Adrenal gland (tissue), 12 donors: ENCODE data around the gene WDR86. TPM values are rescaled to one million over a fixed set of nuclear protein-coding genes. Genes with fewer than 3 reads are reported as not detected.

ENCODE experiments used
- DNase-seq, 7 donors: peaks; one replicate each; pipeline ENCODE4 v3.0.0-alpha.2; 2019 to 2020
- H3K27ac ChIP-seq, 5 donors: fragments of 200-600 bp; sonication (generic) in 4 of 5; 1 replicate in 3 of 5; 2 replicates in 2 of 5; pipeline versions ENCODE4 v1.5.1 to v1.8.0; 2016 to 2020; ENCODE audit warnings: mild to moderate bottlenecking in 1 of 5
- H3K27me3 ChIP-seq: fragments of 200-600 bp; 2 replicates; pipeline ENCODE4 v1.8.0; 2021
- H3K36me3 ChIP-seq, 2 donors: fragments of 200-600 bp; replicated peaks in 1 of 2; 1 replicate in 1 of 2; 2 replicates in 1 of 2; pipeline versions ENCODE4 v1.5.1 to v1.8.0; 2018 to 2022
- H3K4me1 ChIP-seq, 2 donors: fragments of 200-600 bp; replicated peaks in 1 of 2; 1 replicate in 1 of 2; 2 replicates in 1 of 2; pipeline versions ENCODE4 v1.5.1 to v1.8.0; 2018 to 2021
- H3K4me3 ChIP-seq, 4 donors: fragments of 200-600 bp; sonication (generic) in 3 of 4; one replicate each; pipeline ENCODE4 v1.5.1; 2016 to 2018
- H3K9me3 ChIP-seq, 3 donors: fragments of 200-600 bp; sonication (generic) in 1 of 3; replicated peaks in 1 of 3; 1 replicate in 2 of 3; 2 replicates in 1 of 3; pipeline versions ENCODE4 v1.5.1 to v1.8.0; 2016 to 2021
- CTCF ChIP-seq, 6 experiments: fragments of 450-650 bp in 4 of 6; fragments of 200-600 bp in 2 of 6; sonication (generic) in 1 of 6; IDR thresholded peaks; 1 replicate in 5 of 6; 2 replicates in 1 of 6; pipeline versions ENCODE4 v1.5.1 to v1.8.0; 2016 to 2021; ENCODE audit warnings: antibody characterized with exemption in 6 of 6, mild to moderate bottlenecking in 2 of 6, moderate library complexity in 1 of 6
- POLR2A ChIP-seq, 2 donors: fragments of 450-650 bp; IDR thresholded peaks; one replicate each; pipeline ENCODE4 v1.6.1; 2017; ENCODE audit warnings: antibody characterized with exemption in 2 of 2, mild to moderate bottlenecking in 2 of 2, moderate library complexity in 1 of 2
- WGBS, 4 donors: extraction: QIAGEN DNeasy Blood & Tissue Kit in 2 of 4; methylation state at CpG; one replicate each; pipeline versions ENCODE4 v1.1.5 to v1.1.7; 2013 to 2017; 5-methylcytosine and 5-hydroxymethylcytosine counted together
- intact Hi-C, 2 donors: fragments of 100-400 bp; cut with DNase I; formaldehyde crosslinking; loops; one replicate each; pipeline versions ENCODE4 v1.14.1 to v1.15.0; 2022 to 2023
- polyA plus RNA-seq, 3 donors: library from polyadenylated mRNA; stranded (reverse); fragments of 200-250 nt in 2 of 3; fragments of 350-450 nt in 1 of 3; fragmentation: Illumina TruSeq in 1 of 3; extraction: RNeasy Lipid Tissue Mini Kit (QIAGEN cat#74804) in 1 of 3; gene quantifications; one replicate each; pipeline ENCODE4 v1.2.3, GENCODE V29; 2013 to 2014
- total RNA-seq, 9 donors: library from RNA; depleted of rRNA in 4 of 9; stranded (reverse); fragments of >200 nt in 4 of 9; fragments of 120-200 nt in 1 of 9; fragmentation: NEBNext Ultra II Directional in 1 of 9; extraction: Animal tissue kit (Norgen Biotek cat#: 25700) in 1 of 9; gene quantifications; one replicate each; pipeline versions ENCODE4 v1.1.0 to v1.2.4, GENCODE V29; 2013 to 2023
- donor health status: healthy with polysubstance abuse.
- donor health status: Bipolar disorder and iron deficiency.
- donor health status: DM: yes; HTN: yes; CAD: no.
- donor health status: DM: no; HTN: no; CAD: no.
- donor health status: DM: no; HTN: no; CAD: no.
- donor health status: DM: yes; HTN: yes; CAD: no.

Gene WDR86
- total and polyA plus RNA-seq, 12 donors, result 1.4 to 16.7 (median 5.5) TPM; not detected in 1

DNA sequence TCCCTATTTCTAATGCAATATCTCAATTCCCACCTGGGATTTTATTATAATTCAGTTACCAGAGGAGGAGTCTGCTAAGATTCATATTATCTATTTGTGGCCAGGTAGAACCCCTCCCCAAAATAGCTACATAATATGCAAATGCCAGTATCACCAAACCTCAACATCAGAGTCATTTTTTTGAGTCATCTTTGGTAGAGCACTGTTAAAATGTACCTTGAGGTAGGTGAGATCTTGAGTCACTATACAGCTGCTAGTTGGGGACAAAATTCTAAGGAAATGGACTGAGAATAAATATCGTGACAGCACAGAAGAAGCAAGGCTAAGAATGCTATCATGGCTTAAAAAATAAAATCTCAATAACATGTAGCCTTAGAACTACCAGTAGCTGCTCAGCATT lies 34.8 kb upstream of the WDR86 start:
- Histone ChIP-seq H3K9me3 (no peaks in the 10 kb centered on the region), H3K27ac (no peak overlapping the region), H3K4me1 (peaks cover 6 to 15% of the 10 kb centered on the region in 2 donors), H3K4me3 (no peak overlapping the region), H3K36me3 (no peaks in the 10 kb centered on the region), H3K27me3 (peaks cover 5% of the 10 kb centered on the region)
- WGBS, 4 donors, result 76 to 89% (median 79%) methylated on average over 1 of the region's 1 CpG
- TF ChIP-seq POLR2A (IDR thresholded peaks at IDR 0.05) (no peak), CTCF (IDR thresholded peaks at IDR 0.05) (no peak)
- DNase-seq, result no peak
- intact Hi-C loops, result loop anchor here in 1 of 2 donors (5.0 kb wide), 1 partner anchor 77 kb away; no protein-coding TSS in a partner anchor

DNA sequence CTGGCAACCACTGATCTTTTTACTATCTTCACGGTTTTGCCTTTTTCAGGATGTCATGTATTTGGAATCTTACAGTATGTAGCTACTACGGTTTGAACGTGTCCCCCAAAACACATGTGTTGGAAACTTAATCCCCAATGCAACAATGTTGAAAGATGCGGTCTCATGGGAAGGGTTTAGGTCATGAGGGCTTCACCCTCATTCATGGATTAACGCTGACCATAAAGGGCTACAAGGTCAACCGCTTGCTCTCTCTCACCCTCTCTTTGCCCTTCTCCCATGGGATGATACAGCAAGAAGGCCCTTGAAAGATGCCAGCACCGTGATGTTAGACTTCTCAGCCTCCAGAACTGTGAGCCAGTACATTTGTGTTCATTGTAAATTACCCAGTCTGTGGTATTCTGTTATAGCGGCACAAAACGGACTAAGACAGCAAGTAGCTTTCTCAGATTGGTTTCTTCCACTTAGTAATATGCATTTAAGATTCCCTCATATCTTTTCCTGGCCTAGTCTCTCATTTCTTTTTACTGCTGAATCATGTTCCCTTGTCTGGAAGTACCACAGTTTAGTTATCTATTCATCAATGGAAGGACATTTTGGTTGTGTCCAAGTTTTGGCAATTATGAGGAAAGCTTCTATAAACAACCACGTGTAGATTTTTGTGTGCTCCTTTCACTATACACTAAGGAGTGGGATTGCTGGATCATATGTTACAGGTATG lies 33.1 kb upstream of the WDR86 start:
- intact Hi-C loops, result no loop called here
- peaks cover 9 to 12% of the 10 kb centered on the region in 2 donors for H3K4me1 ChIP-seq
- no peak overlapping the region for H3K27ac ChIP-seq
- no peak overlapping the region for H3K4me3 ChIP-seq
- WGBS, 4 donors, result 79 to 87% (median 84%) methylated on average over 10 of the region's 10 CpGs
- H3K9me3 ChIP-seq, result no peaks in the 10 kb centered on the region
- DNase-seq, result no peak
- H3K36me3 ChIP-seq, result no peaks in the 10 kb centered on the region
- TF ChIP-seq CTCF (IDR thresholded peaks at IDR 0.05), result no peak
- TF ChIP-seq POLR2A (IDR thresholded peaks at IDR 0.05), result no peak
- H3K27me3 ChIP-seq, result peaks cover 22% of the 10 kb centered on the region

DNA sequence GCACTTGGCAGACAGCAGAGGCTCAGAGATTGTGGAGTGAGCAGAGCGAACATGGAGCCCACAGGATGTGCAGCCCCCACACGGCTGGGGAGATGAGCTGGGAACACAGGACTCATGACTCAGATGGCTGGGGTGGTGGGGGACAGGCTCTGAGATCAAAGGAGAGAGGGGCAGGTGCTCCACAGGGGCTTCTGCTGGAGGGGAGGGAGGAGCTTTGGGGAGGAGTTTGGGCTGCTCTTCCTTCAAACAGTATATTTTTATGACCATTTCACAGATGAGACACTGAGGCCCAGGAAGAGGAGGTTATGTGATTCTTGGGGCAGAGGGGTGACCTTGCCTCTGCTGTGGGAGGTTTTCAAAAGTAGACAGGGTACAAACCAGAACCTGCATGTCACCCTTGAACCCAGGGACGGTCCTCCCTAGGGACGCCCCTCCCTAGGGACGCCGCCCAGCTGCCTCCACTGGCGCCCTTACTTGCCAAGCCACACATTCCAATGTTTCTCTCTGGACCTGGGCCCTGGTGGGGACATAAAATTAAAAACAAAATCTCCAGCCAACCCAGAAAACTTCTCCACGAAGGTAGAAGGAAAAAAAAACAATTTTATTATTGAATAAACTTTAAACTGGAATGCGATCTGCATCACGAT lies 31.1 kb upstream of the WDR86 start:
- H3K4me1 ChIP-seq, result peaks cover 9 to 12% of the 10 kb centered on the region in 2 donors
- intact Hi-C loops, result no loop called here
- WGBS, 4 donors, result 63 to 68% (median 66%) methylated on average over 10 of the region's 10 CpGs
- TF ChIP-seq POLR2A (IDR thresholded peaks at IDR 0.05) (no peak), CTCF (IDR thresholded peaks at IDR 0.05) (no peak)
- H3K4me3 ChIP-seq, result no peak overlapping the region
- no peak for DNase-seq
- H3K27ac ChIP-seq, result peak overlapping the region in 1 of 5 donors; percentile 69
- no peaks in the 10 kb centered on the region for H3K9me3 ChIP-seq
- H3K27me3 ChIP-seq, result peaks cover 23% of the 10 kb centered on the region
- no peaks in the 10 kb centered on the region for H3K36me3 ChIP-seq

DNA sequence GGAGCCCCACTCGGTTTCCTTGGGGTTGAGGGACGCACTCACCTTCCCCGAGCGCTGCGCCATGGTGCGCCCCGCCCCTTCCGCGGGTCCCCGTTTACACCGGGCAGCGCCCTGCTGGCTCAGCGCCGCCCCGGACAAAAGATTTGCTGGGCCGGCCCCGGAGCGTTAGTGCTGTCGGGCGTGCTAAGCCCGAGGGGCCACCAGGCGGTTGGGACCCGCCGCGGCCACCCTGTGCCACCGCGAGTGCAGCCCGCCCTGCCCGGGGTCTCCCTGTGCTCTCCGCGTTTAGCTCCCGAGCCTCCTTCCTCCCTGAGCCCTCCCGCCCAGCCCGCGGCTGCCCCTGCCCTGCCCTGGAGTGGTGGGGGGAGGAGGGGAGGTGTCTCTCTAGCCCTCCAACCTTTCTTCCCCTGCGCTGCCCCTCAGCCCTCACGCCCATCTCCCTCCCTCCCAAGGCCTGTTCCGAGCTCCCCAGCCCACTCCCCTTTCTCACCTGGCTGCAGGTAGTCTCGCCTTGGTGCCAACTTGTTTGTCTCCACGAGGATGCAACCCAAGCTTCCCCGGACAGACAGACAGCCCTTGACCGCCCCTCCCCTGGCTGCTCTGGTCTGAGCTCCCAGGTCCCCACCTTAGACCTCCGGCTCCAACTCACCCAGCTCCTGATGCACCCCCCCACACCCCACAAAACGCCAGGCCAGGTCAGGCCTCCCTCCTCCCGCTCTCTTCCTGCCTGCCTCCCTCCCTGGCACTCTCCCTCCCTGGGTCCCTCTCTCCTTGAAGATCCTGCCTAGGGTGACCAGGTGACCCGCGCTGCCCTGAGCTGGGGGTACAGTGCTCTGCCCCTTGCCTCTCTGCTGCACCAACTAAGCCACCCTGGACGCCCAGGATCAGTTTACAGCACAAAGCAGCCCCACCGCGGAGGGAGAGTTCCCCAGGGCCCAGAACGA lies 30.3 kb upstream of the WDR86 start, which contains the start of gene CRYGN:
Gene CRYGN (minus strand): TSS at position 287 of the 944 bp plus-strand sequence. CDS start 224 bp downstream, at position 63.
- Histone ChIP-seq H3K27ac (peak within 1 kb of the TSS in 1 of 5 donors; percentile 69), H3K4me3 (peak within 1 kb of the TSS in 1 of 4 donors; percentile 23), H3K4me1 (peaks cover 9 to 12% of the 10 kb centered on the region in 2 donors), H3K36me3 (no peaks in the 10 kb centered on the region), H3K27me3 (peaks cover 23% of the 10 kb centered on the region), H3K9me3 (no peaks in the 10 kb centered on the region)
- no peak for DNase-seq
- 14 to 47% (median 29%) methylated on average over 12 to 51 of the region's 51 CpGs for WGBS, 4 donors
- no peak for TF ChIP-seq CTCF (IDR thresholded peaks at IDR 0.05)
- no peak for TF ChIP-seq POLR2A (IDR thresholded peaks at IDR 0.05)
- intact Hi-C loops, result no loop called here
